HUES64 (cell line): ENCODE measurements around the gene TBC1D21. TPM values are rescaled to one million over a fixed set of nuclear protein-coding genes. Genes with fewer than 3 reads are reported as not detected.

Experiments used
- H3K27ac ChIP-seq: 2 replicates; pipeline ENCODE4 v1.7.0; 2013; ENCODE audit warnings: low read depth, low read length, inconsistent platforms
- H3K27me3 ChIP-seq: 2 replicates; pipeline ENCODE4 v1.6.1; 2013; ENCODE audit warnings: mild to moderate bottlenecking, low read length; ENCODE audit not compliant: insufficient read depth
- H3K36me3 ChIP-seq: 2 replicates; pipeline ENCODE4 v1.6.1; 2013; ENCODE audit warnings: mild to moderate bottlenecking, low read length; ENCODE audit not compliant: insufficient read depth
- H3K4me1 ChIP-seq: 2 replicates; pipeline ENCODE4 v1.6.1; 2013; ENCODE audit warnings: mild to moderate bottlenecking, low read length, moderate library complexity; ENCODE audit not compliant: insufficient read depth
- H3K4me3 ChIP-seq: 2 replicates; pipeline ENCODE4 v1.5.1; 2013; ENCODE audit warnings: mild to moderate bottlenecking, low read length, moderate library complexity
- H3K9ac ChIP-seq: 2 replicates; pipeline ENCODE4 v1.6.1; 2013; ENCODE audit warnings: mild to moderate bottlenecking, low read depth, low read length
- H3K9me3 ChIP-seq: 2 replicates; pipeline ENCODE4 v1.6.1; 2013; ENCODE audit warnings: low read depth, low read length; ENCODE audit not compliant: insufficient read depth
- WGBS: fragments of 150-250, 120-280 bp; methylation state at CpG from one replicate; pipeline ENCODE4 v1.1.7; 2013; ENCODE audit warnings: missing lambda C conversion rate; 5-methylcytosine and 5-hydroxymethylcytosine counted together
- polyA plus RNA-seq, 2 experiments: library from polyadenylated mRNA; stranded (reverse); fragments of 50-300 nt; gene quantifications; one replicate each; pipeline ENCODE4 v1.2.3, GENCODE V29; 2013

The TBC1D21 gene, protein sequence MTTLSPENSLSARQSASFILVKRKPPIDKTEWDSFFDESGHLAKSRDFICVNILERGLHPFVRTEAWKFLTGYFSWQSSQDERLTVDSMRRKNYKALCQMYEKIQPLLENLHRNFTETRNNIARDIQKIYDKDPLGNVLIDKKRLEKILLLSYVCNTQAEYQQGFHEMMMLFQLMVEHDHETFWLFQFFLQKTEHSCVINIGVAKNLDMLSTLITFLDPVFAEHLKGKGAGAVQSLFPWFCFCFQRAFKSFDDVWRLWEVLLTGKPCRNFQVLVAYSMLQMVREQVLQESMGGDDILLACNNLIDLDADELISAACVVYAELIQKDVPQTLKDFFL
- not detected for polyA plus RNA-seq (2013, experiment 1 of 2)
- polyA plus RNA-seq (2013, experiment 2 of 2) = not detected

DNA sequence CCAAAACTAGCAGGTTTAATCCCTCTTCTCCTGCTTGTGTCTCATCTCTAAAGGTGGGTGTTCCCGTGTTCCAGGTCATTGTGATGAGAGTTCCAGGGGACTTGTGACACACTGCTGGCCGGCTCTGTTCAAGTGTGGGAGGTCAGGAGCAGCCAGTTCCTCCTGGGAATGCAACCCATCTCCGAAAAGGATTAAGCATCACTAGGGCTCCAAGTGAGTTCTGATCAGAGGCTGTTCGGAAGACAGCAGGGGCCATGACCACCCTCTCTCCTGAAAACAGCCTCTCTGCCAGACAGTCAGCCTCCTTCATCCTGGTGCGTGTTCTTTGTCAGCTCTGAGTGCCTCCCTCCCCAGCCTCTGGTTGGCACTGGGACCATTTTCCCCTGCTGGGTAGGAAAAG lies at the start of gene TBC1D21:
TBC1D21 (plus strand) TSS at position 109 of the 400 bp plus-strand sequence; CDS start at position 255, 146 bp downstream.
- Histone ChIP-seq H3K36me3 (no peaks in the 10 kb centered on the region), H3K4me3 (no peak within 1 kb of the TSS), H3K9ac (no peak within 1 kb of the TSS), H3K27ac (no peak within 1 kb of the TSS), H3K27me3 (no peaks in the 10 kb centered on the region), H3K4me1 (no peaks in the 10 kb centered on the region), H3K9me3 (no peaks in the 10 kb centered on the region)
- WGBS = 81% methylated on average over 5 of the region's 5 CpGs

DNA sequence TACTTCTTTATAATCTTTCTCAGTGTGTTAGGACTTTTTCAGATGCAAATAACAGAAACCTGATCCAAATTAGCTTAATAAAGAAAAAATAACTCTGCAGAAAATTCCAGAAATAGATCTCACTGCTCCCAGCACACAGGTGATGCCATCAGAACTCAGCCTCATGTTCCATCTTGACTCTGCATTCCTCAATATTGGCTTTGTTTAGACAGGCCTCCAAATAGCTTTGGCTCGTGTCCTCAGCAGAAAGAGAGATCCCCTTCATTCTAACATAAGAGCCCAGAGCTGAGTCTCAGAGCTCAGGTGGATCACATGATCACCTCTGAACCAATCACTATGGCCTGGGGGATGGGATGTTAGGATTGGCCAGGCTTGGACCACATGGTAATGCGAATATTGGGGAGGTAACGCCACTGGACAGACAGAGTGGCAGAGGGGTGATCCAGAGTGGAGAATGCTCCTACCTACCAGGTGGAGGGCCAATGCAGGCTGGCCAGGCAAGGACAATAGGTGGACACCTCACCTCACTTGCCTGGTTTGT lies 46.6 kb upstream of the TBC1D21 start:
- H3K36me3 ChIP-seq = no peaks in the 10 kb centered on the region
- no peak overlapping the region for H3K4me3 ChIP-seq
- H3K27ac ChIP-seq = no peak overlapping the region
- H3K9ac ChIP-seq = no peak overlapping the region
- H3K27me3 ChIP-seq = no peaks in the 10 kb centered on the region
- no peaks in the 10 kb centered on the region for H3K4me1 ChIP-seq
- WGBS = 87% methylated on average over 3 of the region's 3 CpGs
- H3K9me3 ChIP-seq = no peaks in the 10 kb centered on the region

GRCh38 chr15:73829523-73829922 lies 43.8 kb upstream of the TBC1D21 start:
- Histone ChIP-seq H3K27ac (no peak overlapping the region), H3K4me1 (no peaks in the 10 kb centered on the region), H3K9me3 (no peaks in the 10 kb centered on the region), H3K36me3 (no peaks in the 10 kb centered on the region), H3K27me3 (no peaks in the 10 kb centered on the region), H3K4me3 (no peak overlapping the region), H3K9ac (no peak overlapping the region)
- WGBS = 80% methylated on average over 2 of the region's 2 CpGs

- Histone ChIP-seq H3K4me1 (no peaks in the 10 kb centered on the region), H3K9ac (no peak overlapping the region), H3K36me3 (no peaks in the 10 kb centered on the region), H3K9me3 (no peaks in the 10 kb centered on the region), H3K27me3 (no peaks in the 10 kb centered on the region), H3K27ac (no peak overlapping the region), H3K4me3 (no peak overlapping the region)
- WGBS = 37% methylated on average over 1 of the region's 1 CpG
Measured at GRCh38 chr15:73832657-73833056, 40.7 kb upstream of the TBC1D21 start.

GRCh38 chr15:73836845-73837244 lies 36.5 kb upstream of the TBC1D21 start:
- 88% methylated on average over 3 of the region's 3 CpGs for WGBS
- Histone ChIP-seq H3K27ac (no peak overlapping the region), H3K9ac (no peak overlapping the region), H3K27me3 (no peaks in the 10 kb centered on the region), H3K4me3 (no peak overlapping the region), H3K4me1 (no peaks in the 10 kb centered on the region), H3K36me3 (no peaks in the 10 kb centered on the region), H3K9me3 (no peaks in the 10 kb centered on the region)

- Histone ChIP-seq H3K27me3 (no peaks in the 10 kb centered on the region), H3K36me3 (no peaks in the 10 kb centered on the region), H3K9me3 (no peaks in the 10 kb centered on the region), H3K9ac (no peak overlapping the region), H3K4me3 (no peak overlapping the region), H3K27ac (no peak overlapping the region), H3K4me1 (peaks cover 8% of the 10 kb centered on the region)
- WGBS = 91% methylated on average over 12 of the region's 12 CpGs
Measured at GRCh38 chr15:73838831-73839426, 34.4 kb upstream of the TBC1D21 start.

GRCh38 chr15:73839699-73840377 lies 33.5 kb upstream of the TBC1D21 start:
- Histone ChIP-seq H3K36me3 (no peaks in the 10 kb centered on the region), H3K27me3 (no peaks in the 10 kb centered on the region), H3K9ac (no peak overlapping the region), H3K4me3 (no peak overlapping the region), H3K4me1 (peaks cover 13% of the 10 kb centered on the region), H3K27ac (no peak overlapping the region), H3K9me3 (no peaks in the 10 kb centered on the region)
- 90% methylated on average over 8 of the region's 8 CpGs for WGBS

- H3K27ac ChIP-seq = no peak overlapping the region
- 91% methylated on average over 8 of the region's 8 CpGs for WGBS
- no peak overlapping the region for H3K9ac ChIP-seq
- H3K9me3 ChIP-seq = no peaks in the 10 kb centered on the region
- H3K27me3 ChIP-seq = no peaks in the 10 kb centered on the region
- H3K4me3 ChIP-seq = no peak overlapping the region
- no peaks in the 10 kb centered on the region for H3K36me3 ChIP-seq
- peaks cover 15% of the 10 kb centered on the region for H3K4me1 ChIP-seq
Measured at GRCh38 chr15:73840771-73841170, 32.6 kb upstream of the TBC1D21 start.

DNA sequence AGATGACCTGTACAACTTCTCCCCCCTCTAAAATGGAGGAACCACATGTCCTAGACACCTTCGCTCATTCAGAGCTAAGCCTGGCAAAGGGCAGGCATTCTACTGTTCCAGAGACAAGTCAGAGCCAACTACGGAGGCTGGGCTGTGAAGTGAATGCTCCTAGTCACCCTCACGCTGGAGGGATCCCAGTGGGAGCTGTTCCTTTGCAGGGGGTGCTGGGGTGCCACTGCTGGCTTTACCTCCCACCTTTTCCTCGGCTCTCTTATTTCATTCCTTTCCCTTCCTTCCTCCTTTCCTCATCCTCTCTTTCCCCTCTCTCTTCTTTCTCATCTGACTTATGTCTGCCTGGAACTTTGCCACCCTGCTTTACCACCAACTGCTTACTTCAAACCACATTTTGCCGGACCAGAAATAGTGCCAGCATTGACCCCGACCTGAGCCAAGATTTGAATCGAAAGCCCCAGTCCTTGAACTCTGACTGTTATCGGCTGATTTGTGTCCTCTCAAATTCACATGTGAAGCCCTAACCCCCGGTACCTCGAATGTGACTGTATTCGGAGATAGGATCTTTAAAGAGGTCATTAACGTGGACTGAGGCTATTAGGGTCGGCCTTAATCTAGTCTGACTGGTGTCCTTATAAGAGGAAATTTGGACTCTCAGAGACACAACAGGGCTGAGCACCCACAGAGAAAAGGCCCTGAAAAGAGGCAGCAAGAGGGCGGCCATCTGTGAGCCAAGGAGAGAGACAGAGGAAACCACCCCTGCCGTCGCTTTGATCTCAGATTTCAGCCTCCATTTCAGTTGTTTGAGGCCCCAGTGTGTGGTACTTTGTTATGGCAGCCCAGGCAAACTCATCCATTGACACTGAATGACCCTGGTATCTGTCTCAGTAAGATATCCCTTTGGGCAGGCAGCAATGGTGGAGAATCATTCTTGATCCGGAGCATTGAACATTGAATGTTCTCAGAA lies 31.3 kb upstream of the TBC1D21 start:
- Histone ChIP-seq H3K36me3 (no peaks in the 10 kb centered on the region), H3K4me1 (peaks cover 15% of the 10 kb centered on the region), H3K4me3 (no peak overlapping the region), H3K9me3 (no peaks in the 10 kb centered on the region), H3K27ac (no peak overlapping the region), H3K27me3 (no peaks in the 10 kb centered on the region), H3K9ac (no peak overlapping the region)
- 73% methylated on average over 17 of the region's 17 CpGs for WGBS

DNA sequence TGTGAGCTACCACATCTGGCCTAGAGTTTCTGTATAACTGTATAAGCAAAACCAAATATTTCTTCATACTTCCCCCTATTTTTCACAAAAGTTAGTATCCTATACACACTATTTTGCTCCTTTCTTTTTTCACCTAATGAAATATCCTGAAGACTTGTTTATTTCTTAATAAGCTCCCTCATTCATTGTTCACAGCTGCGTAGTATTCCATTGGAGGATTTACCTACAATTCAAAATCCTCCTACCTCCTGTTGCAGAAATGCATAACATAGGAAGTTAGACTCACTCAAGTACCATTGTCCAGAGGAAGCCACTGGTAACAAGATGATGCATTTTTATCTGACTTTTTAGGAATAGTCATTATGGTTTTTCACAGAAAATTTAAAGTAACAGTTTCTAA lies 29.6 kb upstream of the TBC1D21 start:
- WGBS = 93% methylated on average over 1 of the region's 1 CpG
- H3K9me3 ChIP-seq = no peaks in the 10 kb centered on the region
- H3K36me3 ChIP-seq = no peaks in the 10 kb centered on the region
- H3K27ac ChIP-seq = no peak overlapping the region
- H3K4me1 ChIP-seq = peaks cover 15% of the 10 kb centered on the region
- H3K4me3 ChIP-seq = no peak overlapping the region
- H3K9ac ChIP-seq = no peak overlapping the region
- H3K27me3 ChIP-seq = no peaks in the 10 kb centered on the region
